Measurements from ENCODE around the gene TBPL1.
"Not testable (repeated sequence)": the region's sequence is repeated elsewhere in the genome, so short reads cannot be mapped to it uniquely, and the experiment has no call there.

TBPL1 gene

DNA sequence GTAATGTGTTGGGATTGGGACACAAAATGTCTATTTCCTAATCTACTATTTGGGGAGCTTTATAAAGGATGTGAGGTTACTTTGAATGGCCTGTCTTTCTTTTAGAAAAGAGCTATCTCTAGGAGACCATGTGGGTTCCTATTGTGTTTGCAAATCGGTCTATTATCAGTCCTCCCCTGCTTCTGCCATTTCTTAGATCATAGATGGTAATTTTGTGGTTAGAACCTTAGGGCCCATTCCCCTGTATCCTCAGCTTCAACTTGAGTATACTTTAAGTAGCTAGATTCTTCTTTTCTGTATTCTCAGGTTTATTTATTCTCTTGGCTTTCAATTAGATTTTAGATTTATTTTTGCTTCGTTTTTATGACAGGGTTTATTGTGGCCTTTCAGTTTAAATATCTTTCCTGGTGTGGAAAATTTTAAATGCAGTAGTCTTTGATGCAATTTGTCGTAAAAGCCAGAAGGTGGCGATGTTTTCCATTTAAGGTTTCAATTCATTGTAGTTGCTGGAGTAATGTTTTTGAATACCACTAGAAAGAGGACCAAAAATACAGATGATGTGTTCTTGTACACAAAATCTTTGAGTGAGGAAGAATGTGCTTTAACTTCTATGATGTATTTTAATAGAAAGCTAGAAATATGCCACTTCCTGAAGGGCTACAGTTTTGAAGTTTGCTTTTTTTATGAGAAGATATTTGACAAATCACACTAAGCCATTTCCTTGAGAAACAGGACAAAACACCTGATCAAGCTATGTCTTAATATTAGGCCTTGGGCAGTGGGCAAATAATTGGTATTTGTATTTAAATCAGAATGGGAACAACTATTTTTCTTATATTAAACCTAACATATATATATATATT, 20.3 kb downstream of the TBPL1 start:
- peak; percentile 78 for FAIRE-seq
- TF ChIP-seq POLR2A (IDR thresholded peaks at IDR 0.05; ENCODE audit: low read depth, low read length), result no peak
- no peak for DNase-seq (ENCODE audit: insufficient read length, low spot score)

DNA sequence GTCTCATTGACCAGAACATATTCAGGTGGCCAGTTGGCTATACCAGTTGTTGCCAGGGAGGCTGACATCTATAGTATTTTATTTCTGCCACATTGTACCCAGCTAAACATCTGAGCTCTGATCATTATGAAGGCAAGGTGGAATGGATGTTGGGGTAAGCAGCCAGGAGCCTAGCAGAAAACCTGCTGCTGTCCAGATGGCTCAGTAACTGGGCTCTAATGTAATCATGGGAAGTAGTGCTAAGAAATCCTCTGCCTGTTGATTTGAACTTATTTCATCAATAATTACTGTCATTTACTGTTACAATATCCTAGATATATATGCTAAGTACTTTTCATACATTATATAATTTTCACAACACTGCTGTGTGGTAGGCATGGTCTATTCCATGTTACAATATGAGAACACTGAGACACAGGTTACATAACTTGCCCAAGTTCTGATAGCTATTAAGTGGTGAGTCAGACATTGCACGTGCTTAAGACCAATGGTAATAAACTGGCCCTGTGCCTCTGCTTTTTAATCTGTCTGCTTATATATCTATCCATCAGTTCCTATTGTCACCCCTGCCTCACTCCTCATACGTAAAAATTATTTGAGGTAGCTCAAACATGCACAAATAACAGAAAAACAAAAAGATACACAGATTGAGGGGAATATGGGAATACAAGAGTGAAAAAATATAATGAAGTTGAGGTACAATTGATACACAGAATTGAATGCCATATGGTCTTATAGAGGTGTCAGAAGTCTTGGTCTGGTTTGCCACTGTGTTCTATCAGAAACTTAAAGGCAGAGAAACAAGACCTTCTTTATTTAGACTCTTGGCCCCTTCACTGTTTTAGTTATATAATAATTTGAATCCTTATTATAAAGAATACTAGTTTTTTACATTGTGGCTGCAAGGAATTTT, 25.2 kb downstream of the TBPL1 start:
- no peak for FAIRE-seq
- no peak for DNase-seq (ENCODE audit: insufficient read length, low spot score)
- TF ChIP-seq POLR2A (IDR thresholded peaks at IDR 0.05; ENCODE audit: low read depth, low read length), result no peak

DNA sequence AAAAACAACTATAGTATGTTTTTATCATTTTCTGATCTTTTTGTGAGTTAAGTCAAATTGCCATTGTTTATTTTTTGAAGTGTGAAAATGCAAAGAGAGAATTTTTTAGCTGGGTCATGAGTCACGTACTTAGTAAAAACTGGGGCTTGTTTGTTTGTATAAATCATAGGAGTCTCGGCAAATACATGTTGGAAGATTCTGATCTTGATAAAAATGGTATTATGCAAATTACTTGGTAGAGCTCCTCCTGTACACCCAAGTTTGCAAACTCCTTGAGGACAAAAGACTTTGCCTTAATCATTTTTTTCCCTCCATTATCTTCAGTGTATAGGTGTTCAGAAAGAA, 25.8 kb downstream of the TBPL1 start:
- FAIRE-seq, result no peak
- DNase-seq (ENCODE audit: insufficient read length, low spot score), result no peak
- no peak for TF ChIP-seq POLR2A (IDR thresholded peaks at IDR 0.05; ENCODE audit: low read depth, low read length)

DNA sequence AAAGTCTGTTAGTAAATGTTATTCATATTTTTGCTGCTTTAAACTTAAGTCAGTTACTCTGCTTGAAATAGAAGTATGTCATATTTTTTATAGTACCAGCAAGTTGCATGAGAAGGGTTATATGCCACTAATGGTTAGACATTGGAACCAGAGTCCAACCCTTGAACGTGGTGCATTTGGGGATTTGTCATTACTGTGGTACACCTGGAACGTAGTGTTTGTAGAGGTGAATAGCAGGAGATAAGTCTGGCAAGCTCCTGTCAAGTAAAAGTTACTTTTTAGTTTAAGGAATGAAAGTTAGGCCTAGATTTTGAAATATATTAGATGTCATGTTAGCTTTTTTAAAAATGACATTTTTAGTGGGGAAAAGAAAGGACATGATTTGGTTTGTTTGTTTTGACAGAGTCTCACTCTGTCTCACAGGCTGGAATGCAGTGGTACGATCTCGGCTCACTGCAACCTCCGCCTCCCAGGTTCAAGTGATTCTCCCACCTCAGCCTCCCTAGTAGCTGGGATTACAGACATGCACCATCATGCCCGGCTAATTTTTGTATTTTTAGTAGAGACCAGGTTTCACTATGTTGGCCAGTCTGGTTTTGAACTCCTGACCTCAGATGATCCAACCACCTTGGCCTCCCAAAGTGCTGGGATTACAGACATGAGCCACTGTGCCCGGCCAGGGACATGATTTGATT, 26.4 kb downstream of the TBPL1 start:
- not testable (repeated sequence) for DNase-seq (ENCODE audit: insufficient read length, low spot score)
- FAIRE-seq, result peak; percentile 50

DNA sequence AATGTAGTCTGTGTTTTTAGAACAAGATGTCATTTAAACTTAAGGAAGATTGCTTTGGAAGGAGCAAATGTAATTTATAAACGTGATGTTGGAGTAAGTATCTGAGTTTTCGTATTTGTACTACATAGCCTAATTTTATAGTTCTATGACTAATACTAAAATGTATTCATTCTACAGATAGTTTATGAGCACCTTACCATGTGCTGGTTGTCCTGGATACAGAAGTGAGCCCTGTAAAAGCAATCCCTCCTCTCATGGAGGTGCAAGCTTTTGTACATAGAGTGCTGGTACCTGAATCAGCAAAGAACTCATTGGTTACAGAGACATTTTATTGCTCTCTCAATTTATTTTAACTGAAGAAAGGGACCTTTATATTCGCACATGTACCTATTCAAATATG, 27.1 kb downstream of the TBPL1 start:
- FAIRE-seq, result no peak
- no peak for TF ChIP-seq POLR2A (IDR thresholded peaks at IDR 0.05; ENCODE audit: low read depth, low read length)
- DNase-seq (ENCODE audit: insufficient read length, low spot score), result no peak

DNA sequence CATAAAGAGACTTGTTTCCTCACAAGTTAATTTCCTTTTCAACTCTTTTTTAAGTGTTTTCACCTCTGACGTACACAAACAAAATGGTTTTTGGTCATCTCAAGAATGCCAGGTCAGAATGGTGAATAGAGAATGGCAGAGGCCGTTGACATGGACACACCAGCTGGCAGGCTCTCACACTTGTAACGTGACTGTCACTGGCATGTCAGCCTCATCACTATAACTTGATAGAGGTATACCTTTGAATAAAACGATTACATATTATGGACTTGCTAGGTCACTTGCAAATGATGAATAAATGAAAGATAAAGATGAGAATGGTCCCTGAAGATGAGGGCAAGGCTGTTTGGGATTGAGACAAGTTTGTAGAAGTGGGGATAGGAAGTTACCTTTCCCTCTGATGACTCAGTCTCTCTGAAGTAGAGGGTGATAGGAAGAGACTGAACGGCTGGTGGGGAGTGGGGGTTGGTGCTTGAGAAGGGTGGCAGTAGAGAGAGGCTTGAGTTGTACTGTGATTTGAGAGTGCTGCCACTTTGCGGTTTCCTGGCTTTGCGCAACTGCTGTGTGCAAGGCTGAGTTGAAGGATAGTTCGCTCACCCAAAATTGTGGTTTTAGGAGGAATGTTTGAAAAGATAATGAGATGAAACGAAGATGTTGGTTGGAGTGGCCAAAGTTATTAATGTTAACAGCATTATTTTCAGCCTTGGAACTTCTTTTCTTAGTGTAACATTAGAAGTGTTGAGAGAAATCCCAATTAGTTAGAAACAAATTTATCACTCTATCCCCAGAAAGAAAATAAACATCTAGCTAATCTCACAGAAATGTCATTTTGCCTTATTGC, 30.3 kb downstream of the TBPL1 start:
- no peak for DNase-seq (ENCODE audit: insufficient read length, low spot score)
- no peak for TF ChIP-seq POLR2A (IDR thresholded peaks at IDR 0.05; ENCODE audit: low read depth, low read length)
- FAIRE-seq, result peak; percentile 23

DNA sequence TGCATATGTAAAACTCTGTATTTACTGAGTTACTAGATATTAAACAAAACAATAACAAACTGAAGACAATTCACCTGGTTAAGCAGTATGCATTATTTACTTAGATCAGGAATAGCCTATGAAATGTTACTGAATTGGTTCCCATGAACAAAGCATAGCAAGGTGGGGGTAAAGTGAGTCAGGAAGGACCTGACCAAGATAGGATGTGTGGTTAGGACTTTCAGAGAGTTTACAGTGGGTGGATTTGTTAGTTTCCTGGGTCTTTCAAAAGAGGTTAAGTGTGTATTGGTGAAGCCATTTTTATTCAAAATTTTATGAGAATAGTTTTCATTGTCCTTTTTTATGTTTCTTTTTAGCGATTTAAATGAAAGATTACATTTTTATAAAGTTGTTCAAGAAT, 32.9 kb downstream of the TBPL1 start:
- TF ChIP-seq POLR2A (IDR thresholded peaks at IDR 0.05; ENCODE audit: low read depth, low read length), result no peak
- DNase-seq (ENCODE audit: insufficient read length, low spot score) (no peak), FAIRE-seq (no peak)

DNA sequence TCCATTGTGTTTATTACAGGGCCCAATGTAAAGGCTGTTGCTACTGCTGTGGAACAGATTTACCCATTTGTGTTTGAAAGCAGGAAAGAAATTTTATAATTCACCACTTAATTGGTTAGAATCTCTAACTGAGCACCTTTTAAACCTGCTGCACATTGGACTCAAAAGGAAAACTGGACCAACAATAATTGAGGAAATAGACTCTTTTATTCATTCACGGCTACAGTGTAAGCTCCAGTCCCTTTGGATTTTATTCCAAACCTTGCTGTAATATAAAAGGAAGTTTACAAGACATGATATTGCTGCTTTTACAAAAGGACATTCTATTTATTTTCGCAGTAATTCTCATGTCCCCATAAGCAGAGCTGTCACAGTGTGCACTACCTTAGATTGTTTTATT, 33.9 kb downstream of the TBPL1 start:
- no peak for TF ChIP-seq POLR2A (IDR thresholded peaks at IDR 0.05; ENCODE audit: low read depth, low read length)
- DNase-seq (ENCODE audit: insufficient read length, low spot score) (no peak), FAIRE-seq (no peak)

DNA sequence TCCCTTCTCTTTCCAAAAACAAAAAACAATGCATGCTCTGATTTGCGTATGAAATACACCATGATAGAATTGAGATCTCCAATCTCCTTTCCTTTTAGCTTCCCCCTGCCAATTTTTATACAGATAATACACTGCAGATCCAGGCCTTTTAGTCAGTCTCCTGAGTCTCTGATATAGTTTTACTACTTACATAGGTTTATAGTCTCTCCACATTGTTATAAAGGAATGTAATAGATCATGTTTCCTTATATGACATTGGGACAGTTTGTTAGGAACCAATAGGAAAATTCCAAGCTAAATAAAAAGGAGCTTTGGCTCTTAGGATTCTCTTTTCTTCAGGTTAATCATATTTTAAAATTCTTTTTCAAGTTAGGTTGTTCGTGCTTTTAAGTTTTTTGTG, 36.5 kb downstream of the TBPL1 start:
- FAIRE-seq (no peak), DNase-seq (ENCODE audit: insufficient read length, low spot score) (no peak)
- no peak for TF ChIP-seq POLR2A (IDR thresholded peaks at IDR 0.05; ENCODE audit: low read depth, low read length)

DNA sequence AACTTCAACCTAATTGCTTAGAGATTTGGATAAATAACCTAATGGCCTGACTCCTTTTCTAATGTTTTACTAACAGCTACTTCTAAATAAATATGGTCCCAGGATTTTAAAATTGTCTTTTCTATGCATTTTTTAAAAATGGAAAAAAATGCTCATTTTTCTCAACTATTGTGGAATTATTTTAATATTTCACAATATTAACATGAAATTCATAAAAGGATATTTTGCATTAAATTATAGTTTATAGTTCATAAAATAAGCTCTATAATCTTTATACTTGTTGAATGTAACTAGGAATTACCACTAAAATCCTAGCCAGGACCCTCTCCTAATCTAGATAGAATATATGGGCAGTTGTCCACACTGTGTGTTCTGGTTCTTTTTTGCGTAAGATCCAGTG, 37.3 kb downstream of the TBPL1 start:
- DNase-seq (ENCODE audit: insufficient read length, low spot score) (no peak), FAIRE-seq (no peak)
- no peak for TF ChIP-seq POLR2A (IDR thresholded peaks at IDR 0.05; ENCODE audit: low read depth, low read length)

DNA sequence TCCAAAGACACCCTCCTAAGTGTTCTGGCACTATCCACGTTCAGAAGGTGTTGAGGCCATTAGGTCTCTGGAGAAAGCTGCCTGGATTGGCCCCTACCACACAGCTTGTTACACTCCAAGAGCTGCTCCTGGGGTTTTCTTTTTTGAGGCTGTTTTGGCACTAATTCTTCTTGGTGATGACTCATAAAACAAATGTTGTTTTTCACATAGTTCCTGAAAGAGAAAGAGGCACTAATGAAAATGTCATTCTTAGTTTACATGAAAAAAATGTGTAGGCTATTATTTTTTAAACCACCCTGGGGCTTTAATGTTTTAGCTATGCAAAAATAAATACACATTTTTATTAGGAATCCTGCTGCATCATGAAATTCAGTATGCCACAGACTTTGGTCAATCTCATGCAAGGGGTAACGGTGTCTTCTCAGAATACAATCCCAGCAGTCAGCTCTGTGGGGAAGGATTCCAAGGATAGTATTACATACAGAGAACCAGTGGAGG, 38.1 kb downstream of the TBPL1 start:
- DNase-seq (ENCODE audit: insufficient read length, low spot score) (no peak), FAIRE-seq (peak; percentile 52)
- TF ChIP-seq POLR2A (IDR thresholded peaks at IDR 0.05; ENCODE audit: low read depth, low read length), result no peak

DNA sequence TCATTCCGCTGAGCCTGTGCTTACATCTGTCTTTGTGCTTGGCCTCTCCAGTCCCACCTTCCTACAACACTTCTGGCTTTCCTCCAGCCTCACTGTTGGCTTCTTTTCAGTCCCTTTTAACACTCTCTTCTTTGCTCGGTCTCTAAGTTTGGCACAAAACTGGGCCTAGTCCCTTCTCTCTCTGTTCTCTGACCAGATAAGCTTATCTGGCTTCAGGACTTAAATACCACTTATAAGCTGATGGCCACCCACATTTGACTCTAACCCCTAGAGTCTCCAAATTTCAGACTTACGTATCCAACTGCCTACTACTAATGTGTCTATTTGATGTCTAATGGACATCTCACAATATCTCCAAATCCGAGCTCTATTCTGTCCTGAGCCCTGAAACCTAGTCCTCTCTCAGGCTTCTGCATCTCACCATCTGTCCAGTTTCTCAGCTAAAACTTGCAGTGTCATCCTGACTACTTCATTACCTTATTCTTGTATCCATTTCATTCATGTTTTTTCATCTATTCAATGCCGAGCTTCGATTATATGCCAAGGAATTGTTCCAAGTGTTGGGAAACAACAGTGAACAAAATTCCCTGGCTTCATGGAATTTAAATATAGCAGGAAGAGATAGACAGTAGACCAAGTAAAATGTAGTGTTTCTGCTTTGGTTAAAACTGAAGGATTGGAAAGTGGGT, 40.1 kb downstream of the TBPL1 start:
- DNase-seq (ENCODE audit: insufficient read length, low spot score), result no peak
- FAIRE-seq, result no peak
- TF ChIP-seq POLR2A (IDR thresholded peaks at IDR 0.05; ENCODE audit: low read depth, low read length), result no peak

DNA sequence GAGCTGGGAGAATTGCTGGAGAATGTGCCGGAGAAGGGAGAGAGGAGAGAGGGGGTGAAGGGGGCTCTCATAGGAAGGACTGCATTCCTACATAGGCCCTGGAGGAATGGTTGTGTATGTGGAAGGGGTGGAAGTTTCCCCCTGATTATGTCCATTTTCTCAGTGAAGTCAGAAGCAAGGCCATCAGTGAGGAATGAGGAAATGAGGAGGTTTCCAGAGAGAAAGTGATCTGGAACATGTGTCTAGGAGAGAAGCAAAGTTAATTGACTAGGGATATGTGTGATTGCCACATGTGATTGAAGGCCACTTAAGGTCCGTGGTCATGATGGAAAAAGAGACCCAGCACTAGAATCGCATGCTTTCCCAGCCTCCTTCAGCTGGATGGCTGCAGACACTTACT, 42.3 kb downstream of the TBPL1 start:
- TF ChIP-seq POLR2A (IDR thresholded peaks at IDR 0.05; ENCODE audit: low read depth, low read length), result no peak
- FAIRE-seq, result no peak
- no peak for DNase-seq (ENCODE audit: insufficient read length, low spot score)

All from H54 (cell line).